Measurements from ENCODE around the gene RUNX3.

Gene RUNX3

DNA sequence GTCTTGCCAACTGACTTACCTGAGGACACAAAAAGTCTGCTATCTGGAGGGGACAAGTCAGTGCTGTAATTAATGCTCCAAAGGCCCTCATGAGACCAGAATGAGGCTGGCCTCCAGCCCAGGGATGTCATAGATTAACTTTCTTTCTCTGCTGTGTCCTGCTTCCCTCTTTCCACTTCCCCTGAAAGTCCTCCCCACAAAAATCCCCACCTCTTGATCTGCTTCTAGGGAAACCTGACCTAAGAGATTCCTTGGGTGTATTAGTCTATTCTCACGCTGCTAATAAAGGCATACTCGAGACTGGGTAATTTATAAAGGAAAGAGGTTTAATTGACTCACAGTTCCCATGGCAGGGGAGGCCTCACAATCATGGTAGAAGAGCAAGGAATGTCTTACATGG, 39.2 kb downstream of the RUNX3 start:
- Histone ChIP-seq H3K36me3 (no peaks in the 10 kb centered on the region), H3K27ac (no peak overlapping the region), H3K4me2 (no peak overlapping the region), H3K9me3 (peaks cover 24% of the 10 kb centered on the region), H3K9ac (no peak overlapping the region), H3K27me3 (no peaks in the 10 kb centered on the region), H4K20me1 (no peaks in the 10 kb centered on the region), H3K4me3 (no peak overlapping the region), H3K4me1 (no peaks in the 10 kb centered on the region)
- TF ChIP-seq Cebpa-rat (IDR thresholded peaks at IDR 0.05): no peak

DNA sequence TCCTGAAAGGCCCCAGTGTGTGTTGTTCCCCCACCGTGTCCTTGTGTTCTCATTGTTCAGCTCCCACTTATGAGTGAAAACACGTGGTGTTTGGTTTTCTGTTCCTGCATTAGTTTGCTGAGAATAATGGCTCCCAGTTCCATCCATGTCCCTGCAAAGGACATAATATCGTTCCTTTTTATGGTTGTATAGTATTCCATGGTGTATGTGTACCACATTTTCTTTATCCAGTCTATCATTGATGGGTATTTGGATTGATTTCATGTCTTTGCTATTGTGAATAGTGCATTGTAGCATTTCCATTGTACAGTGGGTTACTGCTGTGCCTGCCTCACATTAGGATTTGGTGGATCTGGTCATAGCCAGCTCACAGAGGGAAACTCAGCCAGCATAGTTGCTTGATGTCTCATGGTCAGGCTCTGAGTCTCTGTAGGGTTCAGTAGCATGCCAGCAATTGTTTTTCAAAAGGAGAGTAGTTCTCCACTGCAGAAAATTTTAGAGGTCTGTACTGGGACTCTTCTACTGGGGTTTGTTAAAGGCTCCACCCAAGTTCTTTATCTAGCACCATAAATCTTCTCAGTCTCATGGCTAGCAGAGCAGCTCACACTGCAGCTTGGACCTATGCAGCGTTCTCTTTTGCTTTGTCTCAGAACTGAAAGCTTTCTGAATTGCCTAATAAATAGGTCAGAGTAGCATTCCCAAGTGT, 41.0 kb downstream of the RUNX3 start:
- Histone ChIP-seq H3K27ac (no peak overlapping the region), H3K9me3 (peaks cover 24% of the 10 kb centered on the region)

DNA sequence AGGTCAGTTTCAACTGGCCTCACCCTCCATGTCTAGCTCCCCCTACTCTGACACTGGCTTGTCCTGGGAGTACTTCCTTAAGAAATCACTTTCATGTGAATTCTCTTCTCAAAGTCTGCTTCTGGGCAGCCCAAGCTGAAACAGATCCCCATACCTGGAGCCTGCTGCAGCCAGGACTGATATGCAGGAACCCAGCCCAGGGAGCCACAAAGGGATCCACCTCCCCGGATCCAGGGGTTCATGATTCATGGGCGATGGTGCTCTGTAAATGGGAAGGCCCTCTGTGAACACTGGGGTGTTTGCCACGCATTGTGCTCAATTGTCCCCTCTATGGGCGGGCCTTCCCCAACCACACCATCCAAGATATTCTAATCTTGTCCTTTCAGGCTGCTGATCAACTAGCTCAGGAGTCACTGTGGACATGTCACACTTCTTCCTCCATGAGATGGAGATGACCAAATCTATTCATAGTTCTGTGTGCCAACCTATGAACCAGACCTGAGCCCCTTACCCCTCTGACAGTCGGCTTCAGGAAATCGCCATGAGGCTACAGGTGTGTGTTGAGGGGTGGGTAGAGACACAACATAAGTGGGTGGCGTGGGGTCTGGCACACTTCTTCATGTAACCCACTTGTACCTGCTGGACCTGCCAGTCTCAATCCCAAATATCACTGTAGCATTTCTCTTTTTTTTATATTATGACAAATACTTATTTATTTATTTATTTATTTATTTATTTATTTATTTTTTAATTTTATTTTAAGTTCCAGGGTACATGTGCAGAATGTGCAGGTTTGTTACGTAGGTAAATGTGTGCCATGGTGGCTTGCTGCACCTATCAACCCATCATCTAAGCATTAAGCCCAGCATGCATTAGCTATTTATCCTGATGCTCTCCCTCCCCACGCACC, 41.8 kb downstream of the RUNX3 start:
- Histone ChIP-seq H3K4me2 (no peak overlapping the region), H3K9ac (no peak overlapping the region), H3K9me3 (peaks cover 24% of the 10 kb centered on the region), H3K36me3 (no peaks in the 10 kb centered on the region), H3K4me1 (no peaks in the 10 kb centered on the region), H3K4me3 (no peak overlapping the region), H3K27me3 (no peaks in the 10 kb centered on the region), H4K20me1 (no peaks in the 10 kb centered on the region), H3K27ac (no peak overlapping the region)
- TF ChIP-seq Cebpa-rat (IDR thresholded peaks at IDR 0.05): no peak

More for the DNA sequence above, 41.0 kb downstream of the RUNX3 start:
- Histone ChIP-seq H4K20me1 (no peaks in the 10 kb centered on the region), H3K36me3 (no peaks in the 10 kb centered on the region), H3K4me2 (no peak overlapping the region), H3K27me3 (no peaks in the 10 kb centered on the region), H3K4me1 (no peaks in the 10 kb centered on the region), H3K9ac (no peak overlapping the region), H3K4me3 (no peak overlapping the region)
- TF ChIP-seq Cebpa-rat (IDR thresholded peaks at IDR 0.05): no peak

DNA sequence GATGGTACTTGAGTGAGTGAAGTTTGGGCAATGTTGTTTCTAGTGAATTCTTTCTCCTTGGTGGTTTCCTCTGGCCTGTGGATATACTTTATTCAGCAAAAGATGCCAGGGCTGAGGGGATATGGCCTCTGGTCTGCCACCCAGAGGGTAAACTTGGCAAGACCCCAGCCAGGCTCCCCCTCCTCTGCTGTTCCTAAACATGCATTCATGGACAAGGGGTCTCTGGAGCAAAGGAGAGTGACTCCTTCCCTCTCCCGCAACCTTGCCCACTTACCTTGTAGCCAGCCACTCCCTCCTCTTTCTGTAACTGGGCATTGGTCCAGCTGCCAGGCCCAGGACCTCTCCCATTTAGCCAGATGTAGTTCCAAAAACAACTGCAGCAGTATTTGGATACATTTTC, 43.8 kb downstream of the RUNX3 start:
- no peak overlapping the region for H3K4me3 ChIP-seq
- no peaks in the 10 kb centered on the region for H4K20me1 ChIP-seq
- no peaks in the 10 kb centered on the region for H3K4me1 ChIP-seq
- no peak overlapping the region for H3K9ac ChIP-seq
- H3K9me3 ChIP-seq: peaks cover 6% of the 10 kb centered on the region
- no peak for TF ChIP-seq Cebpa-rat (IDR thresholded peaks at IDR 0.05)
- no peak overlapping the region for H3K4me2 ChIP-seq
- no peak overlapping the region for H3K27ac ChIP-seq
- H3K27me3 ChIP-seq: no peaks in the 10 kb centered on the region
- H3K36me3 ChIP-seq: no peaks in the 10 kb centered on the region

DNA sequence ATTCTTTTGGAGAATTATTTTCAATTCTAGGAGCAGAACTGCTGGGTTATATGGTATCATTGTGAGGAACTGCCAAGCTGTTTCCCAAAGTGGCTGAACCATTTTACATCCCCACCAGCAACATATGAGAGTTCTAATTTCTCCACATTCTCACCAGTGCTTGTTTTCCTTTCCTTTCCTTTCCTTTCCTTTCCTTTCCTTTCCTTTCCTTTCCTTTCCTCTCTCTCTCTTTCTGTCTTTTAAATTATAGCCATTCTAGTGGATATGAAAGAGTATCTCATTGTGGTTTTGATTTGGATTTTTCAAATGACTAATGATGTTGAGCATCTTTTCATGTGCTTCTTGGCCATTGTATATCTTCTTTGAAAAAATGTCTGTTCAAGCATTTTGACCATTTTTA, 45.3 kb downstream of the RUNX3 start:
- Histone ChIP-seq H3K27ac (no peak overlapping the region), H3K4me3 (no peak overlapping the region), H4K20me1 (no peaks in the 10 kb centered on the region), H3K36me3 (no peaks in the 10 kb centered on the region), H3K9ac (no peak overlapping the region), H3K4me2 (no peak overlapping the region), H3K27me3 (no peaks in the 10 kb centered on the region), H3K4me1 (no peaks in the 10 kb centered on the region), H3K9me3 (no peaks in the 10 kb centered on the region)
- no peak for TF ChIP-seq Cebpa-rat (IDR thresholded peaks at IDR 0.05)

DNA sequence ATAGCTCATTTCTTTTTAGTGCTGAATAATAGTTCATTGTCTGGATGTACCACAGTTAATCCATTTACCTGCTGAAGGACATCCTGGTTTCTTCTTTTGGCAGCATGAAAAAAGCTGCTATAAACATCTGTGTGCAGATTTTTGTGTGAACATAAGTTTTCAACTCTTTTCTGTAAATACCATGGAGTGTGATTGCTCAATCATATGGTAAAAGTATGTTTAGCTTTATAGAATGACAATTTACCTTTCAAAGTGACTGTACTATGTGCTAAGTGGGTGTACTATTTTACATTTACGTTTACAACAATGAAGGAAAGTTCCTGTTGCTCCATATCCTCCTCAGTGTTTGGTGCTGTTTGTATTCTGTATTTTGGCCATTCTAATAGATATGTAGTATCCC, 49.0 kb downstream of the RUNX3 start:
- Histone ChIP-seq H3K4me3 (no peak overlapping the region), H3K9ac (no peak overlapping the region), H3K36me3 (no peaks in the 10 kb centered on the region), H3K27ac (no peak overlapping the region), H4K20me1 (no peaks in the 10 kb centered on the region), H3K27me3 (no peaks in the 10 kb centered on the region), H3K4me2 (no peak overlapping the region), H3K4me1 (no peaks in the 10 kb centered on the region), H3K9me3 (no peaks in the 10 kb centered on the region)
- TF ChIP-seq Cebpa-rat (IDR thresholded peaks at IDR 0.05): no peak

DNA sequence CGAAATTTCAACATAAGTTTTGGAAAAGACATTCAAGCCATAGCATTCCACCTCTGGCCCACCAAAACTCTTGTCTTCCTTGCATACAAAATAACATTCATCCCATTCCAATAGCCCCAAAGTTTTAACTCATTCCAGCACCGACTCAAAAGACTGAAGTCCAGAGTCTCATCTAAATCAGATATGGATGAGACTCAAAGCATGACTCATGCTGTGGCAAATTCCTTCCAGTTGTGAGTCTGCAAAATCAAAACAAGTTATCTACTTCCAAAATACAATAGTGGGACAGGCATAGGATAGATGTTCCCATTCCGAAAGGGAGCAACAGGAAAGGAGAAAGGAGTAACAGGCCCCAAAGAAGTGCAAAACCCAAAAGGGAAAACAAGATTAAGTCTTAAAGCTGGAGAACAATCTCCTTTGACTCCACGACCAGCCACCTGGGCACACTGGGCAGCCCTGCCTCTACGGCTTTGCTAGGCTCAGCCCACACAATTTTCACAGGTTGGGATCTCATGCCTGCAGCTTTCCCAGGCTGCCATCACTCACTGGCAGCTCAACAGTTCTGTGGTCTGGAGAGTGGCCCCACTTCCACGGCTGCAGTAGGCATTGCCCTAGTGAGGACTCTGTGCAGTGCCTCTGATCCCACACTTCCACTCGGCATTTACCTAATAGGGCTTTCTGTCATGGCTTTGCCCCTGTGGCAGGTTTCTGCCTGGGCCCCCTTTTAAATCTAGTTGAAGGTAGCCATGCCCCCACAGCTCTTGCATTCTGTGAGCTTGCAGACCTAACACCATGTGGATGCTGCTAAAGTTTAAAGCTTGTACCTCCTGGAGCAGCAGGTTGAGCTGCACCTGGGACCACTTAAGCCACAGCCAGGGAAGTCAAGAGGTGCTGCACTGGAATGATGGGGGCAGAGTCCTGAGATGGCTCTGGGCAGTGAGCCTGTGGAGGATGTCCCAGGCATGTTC, 51.0 kb downstream of the RUNX3 start:
- Histone ChIP-seq H3K9me3 (no peaks in the 10 kb centered on the region), H3K4me3 (no peak overlapping the region), H3K36me3 (no peaks in the 10 kb centered on the region), H4K20me1 (no peaks in the 10 kb centered on the region), H3K4me2 (no peak overlapping the region), H3K9ac (no peak overlapping the region), H3K27me3 (no peaks in the 10 kb centered on the region), H3K4me1 (no peaks in the 10 kb centered on the region), H3K27ac (no peak overlapping the region)
- no peak for TF ChIP-seq Cebpa-rat (IDR thresholded peaks at IDR 0.05)

DNA sequence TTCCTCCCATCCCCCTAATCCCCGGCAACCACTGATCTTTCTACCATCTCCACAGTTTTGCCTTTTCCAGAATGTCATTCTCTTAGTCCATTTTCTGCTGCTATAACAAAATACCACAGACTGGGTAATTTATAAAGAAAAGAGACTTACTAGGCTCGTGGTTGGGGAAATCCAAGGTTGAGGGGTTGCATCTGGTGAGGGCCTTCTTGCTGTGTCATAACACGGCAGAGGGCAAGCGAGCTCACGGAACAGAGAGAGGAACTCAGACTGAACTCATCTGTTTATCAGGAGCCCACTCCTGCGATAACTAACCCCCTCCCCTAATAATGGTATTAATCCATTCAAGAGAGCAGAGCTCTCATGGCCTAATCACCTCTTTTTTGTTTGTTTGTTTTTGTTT, 52.0 kb downstream of the RUNX3 start:
- Histone ChIP-seq H3K4me1 (no peaks in the 10 kb centered on the region), H3K27ac (no peak overlapping the region), H4K20me1 (no peaks in the 10 kb centered on the region), H3K36me3 (no peaks in the 10 kb centered on the region), H3K4me2 (no peak overlapping the region), H3K4me3 (no peak overlapping the region), H3K9me3 (no peaks in the 10 kb centered on the region), H3K9ac (no peak overlapping the region), H3K27me3 (no peaks in the 10 kb centered on the region)
- no peak for TF ChIP-seq Cebpa-rat (IDR thresholded peaks at IDR 0.05)

DNA sequence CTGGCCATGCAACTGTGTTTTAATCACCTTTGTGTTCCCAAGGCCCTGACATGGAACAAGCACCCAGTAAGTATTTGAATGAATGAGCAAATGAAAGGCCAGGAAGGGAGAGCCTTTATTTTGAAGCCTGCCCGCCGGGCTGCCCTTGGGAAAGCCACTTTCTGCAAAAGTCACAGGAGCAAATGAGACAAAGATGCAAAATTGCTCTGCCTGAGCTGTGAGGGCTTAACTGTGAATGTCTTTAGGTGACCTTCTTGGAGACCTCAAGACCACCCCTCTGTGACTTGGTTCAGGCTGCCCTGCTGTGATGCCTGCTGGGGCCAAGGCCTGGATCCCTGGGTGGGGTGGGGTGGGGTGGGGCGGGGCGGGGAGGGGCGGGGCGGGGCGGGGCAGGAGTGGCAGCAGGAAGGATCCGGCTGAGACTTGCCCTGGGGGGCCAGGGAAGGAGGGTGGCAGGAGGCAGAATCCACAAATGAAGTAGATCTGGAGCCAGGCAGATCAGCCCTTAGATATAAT, 54.0 kb downstream of the RUNX3 start:
- H3K4me3 ChIP-seq: no peak overlapping the region
- peaks cover 19% of the 10 kb centered on the region for H3K4me1 ChIP-seq
- no peaks in the 10 kb centered on the region for H4K20me1 ChIP-seq
- H3K4me2 ChIP-seq: no peak overlapping the region
- no peaks in the 10 kb centered on the region for H3K27me3 ChIP-seq
- H3K36me3 ChIP-seq: no peaks in the 10 kb centered on the region
- no peak overlapping the region for H3K27ac ChIP-seq
- H3K9ac ChIP-seq: no peak overlapping the region
- TF ChIP-seq Cebpa-rat (IDR thresholded peaks at IDR 0.05): no peak
- no peaks in the 10 kb centered on the region for H3K9me3 ChIP-seq

Data from BLaER1 (cell line).